Right lobe of liver (tissue), 4 donors: ENCODE measurements around the gene SIGLEC15.

Experiments used
- CTCF ChIP-seq, 4 donors: fragments of 200-600 bp in 3 of 4; fragments of 450-650 bp in 1 of 4; IDR thresholded peaks; one replicate each; pipeline versions ENCODE4 v1.5.1 to v1.8.0; 2016 to 2022; ENCODE audit warnings: antibody characterized with exemption in 4 of 4, mild to moderate bottlenecking in 2 of 4
- POLR2A ChIP-seq: fragments of 450-650 bp; IDR thresholded peaks from one replicate; pipeline ENCODE4 v1.6.1; 2017; ENCODE audit warnings: antibody characterized with exemption, mild to moderate bottlenecking
- donor health status: DM: no; HTN: no; CAD: no.
- donor health status: DM: no; HTN: no; CAD: no.
- donor health status: DM: no; HTN: yes; CAD: no.

GRCh38 chr18:45793264-45793965 is 32.1 kb upstream of the SIGLEC15 start:
- no peak for TF ChIP-seq CTCF (IDR thresholded peaks at IDR 0.05)
- no peak for TF ChIP-seq POLR2A
